Neural progenitor cell (in vitro differentiated cells): ENCODE results near the gene CYP2U1. TPM values are rescaled to one million over a fixed set of nuclear protein-coding genes. Genes with fewer than 3 reads are reported as not detected.
"Not testable (repeated sequence)": the region's sequence is repeated elsewhere in the genome, so short reads cannot be mapped to it uniquely, and the experiment has no call there.

Experiments used
- DNase-seq: peaks from one replicate; pipeline ENCODE4 v3.0.0-alpha.2; 2016; ENCODE audit warnings: low spot score
- H2AFZ ChIP-seq: fragments of 200-600 bp; sonication (generic); replicated peaks from 2 replicates; pipeline ENCODE4 v1.6.1; 2016; ENCODE audit warnings: antibody characterized with exemption
- H3F3A ChIP-seq: fragments of 200-600 bp; sonication (generic); 2 replicates; pipeline ENCODE4 v1.6.1; 2016; ENCODE audit warnings: antibody characterized with exemption, low read depth
- H3K27ac ChIP-seq: fragments of 200-600 bp; sonication (generic); 2 replicates; pipeline ENCODE4 v1.5.1; 2016; ENCODE audit warnings: mild to moderate bottlenecking
- H3K27me3 ChIP-seq: fragments of 200-600 bp; sonication (generic); 2 replicates; pipeline ENCODE4 v1.6.1; 2016; ENCODE audit warnings: mild to moderate bottlenecking, moderate library complexity
- H3K36me3 ChIP-seq: fragments of 200-600 bp; sonication (generic); 2 replicates; pipeline ENCODE4 v1.5.1; 2016
- H3K4me1 ChIP-seq: fragments of 200-600 bp; sonication (generic); 2 replicates; pipeline ENCODE4 v1.6.1; 2016; ENCODE audit warnings: mixed run types
- H3K4me2 ChIP-seq: fragments of 200-600 bp; sonication (generic); 2 replicates; pipeline ENCODE4 v1.6.1; 2016
- H3K4me3 ChIP-seq: fragments of 200-600 bp; sonication (generic); 2 replicates; pipeline ENCODE4 v1.5.1; 2016
- H3K79me2 ChIP-seq: fragments of 200-600 bp; sonication (generic); 2 replicates; pipeline ENCODE4 v1.6.1; 2016; ENCODE audit warnings: low read depth
- H3K9ac ChIP-seq: fragments of 200-600 bp; sonication (generic); 2 replicates; pipeline ENCODE4 v1.6.1; 2016
- H3K9me3 ChIP-seq: fragments of 200-600 bp; sonication (generic); 2 replicates; pipeline ENCODE4 v1.5.1; 2016; ENCODE audit warnings: low read depth
- H4K20me1 ChIP-seq: fragments of 200-600 bp; sonication (generic); 2 replicates; pipeline ENCODE4 v1.6.1; 2016; ENCODE audit warnings: low read depth
- H3K27ac Mint-ChIP-seq: 3 replicates; pipeline ENCODE4 v1.8.0; 2021; ENCODE audit warnings: mixed read lengths
- H3K27me3 Mint-ChIP-seq: 2 replicates; pipeline ENCODE4 v1.8.0; 2022; ENCODE audit warnings: low read depth, mild to moderate bottlenecking, inconsistent platforms, moderate library complexity, mixed read lengths; ENCODE audit not compliant: insufficient read depth
- H3K36me3 Mint-ChIP-seq: 3 replicates; pipeline ENCODE4 v1.8.0; 2021; ENCODE audit warnings: mixed read lengths
- H3K4me1 Mint-ChIP-seq: 3 replicates; pipeline ENCODE4 v1.8.0; 2021; ENCODE audit warnings: mixed read lengths
- H3K4me3 Mint-ChIP-seq: 3 replicates; pipeline ENCODE4 v1.8.0; 2021; ENCODE audit warnings: mild to moderate bottlenecking, moderate library complexity, mixed read lengths
- H3K9me3 Mint-ChIP-seq: 3 replicates; pipeline ENCODE4 v1.8.0; 2020; ENCODE audit warnings: mixed read lengths
- EZH2 ChIP-seq: fragments of 200-600 bp; sonication (generic); IDR thresholded peaks from 2 replicates; pipeline ENCODE4 v1.6.1; 2017; ENCODE audit warnings: antibody characterized with exemption, mild to moderate bottlenecking, moderate library complexity
- EZH2phosphoT487 ChIP-seq: fragments of 200-600 bp; sonication (generic); IDR thresholded peaks from 2 replicates; pipeline ENCODE4 v1.6.1; 2017; ENCODE audit warnings: antibody characterized with exemption
- total RNA-seq: library from RNA; depleted of rRNA; stranded (reverse); fragments of >200 nt; gene quantifications from 2 replicates; pipeline ENCODE4 v1.2.3, GENCODE V29; 2015; ENCODE audit warnings: low replicate concordance
- TF ChIP-seq, protein P1 (sequence below): fragments of 200-600 bp; sonication (generic); IDR thresholded peaks from 2 replicates; pipeline ENCODE4 v1.5.1; 2017; ENCODE audit warnings: antibody characterized with exemption, mild to moderate bottlenecking

The CYP2U1 gene
- total RNA-seq, 1 donor from 2014 or later = 8.4 TPM

DNA sequence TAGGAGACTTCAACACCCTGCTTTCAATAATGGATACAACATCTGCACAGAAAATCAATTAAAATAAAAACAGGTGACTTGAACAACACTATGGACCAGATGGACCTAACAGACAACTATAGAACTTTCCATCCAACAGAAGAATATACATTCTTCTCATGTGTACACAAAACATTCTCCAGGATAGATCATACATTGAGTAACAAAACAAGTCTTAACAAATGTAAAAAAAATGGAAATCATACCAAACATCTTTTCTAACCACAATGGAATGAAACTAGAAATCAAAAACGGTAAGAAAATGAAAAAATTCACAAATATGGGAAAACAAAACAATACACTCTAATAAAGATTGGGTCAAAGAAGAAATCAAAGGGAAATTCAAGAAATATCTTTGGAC, 24.7 kb downstream of the CYP2U1 start:
- H3K27ac Mint-ChIP-seq = no peak overlapping the region

DNA sequence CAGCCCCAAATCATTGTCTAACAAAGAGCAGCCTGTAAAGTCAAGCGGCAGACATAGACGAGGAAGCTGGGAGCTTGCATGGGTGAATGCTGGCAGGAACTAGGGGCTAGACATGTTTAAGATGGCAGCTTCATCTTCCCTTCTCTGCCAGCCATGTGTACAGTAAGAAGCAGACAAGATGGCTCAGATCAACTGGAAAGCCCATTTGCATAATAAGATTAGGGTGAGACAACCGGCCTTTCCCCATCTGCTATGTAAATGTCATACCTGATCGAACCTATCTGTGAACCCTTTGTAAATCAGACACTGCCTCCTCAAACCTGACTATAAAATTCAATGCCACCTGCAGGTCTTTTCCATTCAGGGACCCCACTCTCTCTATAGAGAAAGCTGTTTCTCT, 35.6 kb downstream of the CYP2U1 start:
- Mint-ChIP-seq H3K9me3 (no peaks in the 10 kb centered on the region), H3K36me3 (no peaks in the 10 kb centered on the region), H3K4me1 (peaks cover 6% of the 10 kb centered on the region), H3K27me3 (peaks cover 2% of the 10 kb centered on the region), H3K4me3 (no peak overlapping the region), H3K27ac (no peak overlapping the region)
- H3K4me2 ChIP-seq = no peak overlapping the region
- TF ChIP-seq, protein P1, sequence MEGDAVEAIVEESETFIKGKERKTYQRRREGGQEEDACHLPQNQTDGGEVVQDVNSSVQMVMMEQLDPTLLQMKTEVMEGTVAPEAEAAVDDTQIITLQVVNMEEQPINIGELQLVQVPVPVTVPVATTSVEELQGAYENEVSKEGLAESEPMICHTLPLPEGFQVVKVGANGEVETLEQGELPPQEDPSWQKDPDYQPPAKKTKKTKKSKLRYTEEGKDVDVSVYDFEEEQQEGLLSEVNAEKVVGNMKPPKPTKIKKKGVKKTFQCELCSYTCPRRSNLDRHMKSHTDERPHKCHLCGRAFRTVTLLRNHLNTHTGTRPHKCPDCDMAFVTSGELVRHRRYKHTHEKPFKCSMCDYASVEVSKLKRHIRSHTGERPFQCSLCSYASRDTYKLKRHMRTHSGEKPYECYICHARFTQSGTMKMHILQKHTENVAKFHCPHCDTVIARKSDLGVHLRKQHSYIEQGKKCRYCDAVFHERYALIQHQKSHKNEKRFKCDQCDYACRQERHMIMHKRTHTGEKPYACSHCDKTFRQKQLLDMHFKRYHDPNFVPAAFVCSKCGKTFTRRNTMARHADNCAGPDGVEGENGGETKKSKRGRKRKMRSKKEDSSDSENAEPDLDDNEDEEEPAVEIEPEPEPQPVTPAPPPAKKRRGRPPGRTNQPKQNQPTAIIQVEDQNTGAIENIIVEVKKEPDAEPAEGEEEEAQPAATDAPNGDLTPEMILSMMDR = no peak
- TF ChIP-seq EZH2phosphoT487 = no peak
- TF ChIP-seq EZH2 = no peak
- no peak overlapping the region for H3K27ac ChIP-seq
- H3K9me3 ChIP-seq = no peaks in the 10 kb centered on the region
- no peak overlapping the region for H3K4me3 ChIP-seq
- H4K20me1 ChIP-seq = no peaks in the 10 kb centered on the region
- H3K79me2 ChIP-seq = no peaks in the 10 kb centered on the region
- H3K9ac ChIP-seq = no peak overlapping the region
- H2AFZ ChIP-seq = peak overlapping the region; percentile 57
- peaks cover 4% of the 10 kb centered on the region for H3K4me1 ChIP-seq
- H3F3A ChIP-seq = no peaks in the 10 kb centered on the region
- no peaks in the 10 kb centered on the region for H3K27me3 ChIP-seq
- H3K36me3 ChIP-seq = no peaks in the 10 kb centered on the region
- peak; percentile 12 for DNase-seq

More for the DNA sequence above, 24.7 kb downstream of the CYP2U1 start:
- no peak for DNase-seq
- peaks cover 16% of the 10 kb centered on the region for H3K9me3 Mint-ChIP-seq
- Histone ChIP-seq H3K4me2 (no peak overlapping the region), H3K4me1 (no peaks in the 10 kb centered on the region), H3K9ac (no peak overlapping the region), H2AFZ (no peak overlapping the region), H3K27me3 (no peaks in the 10 kb centered on the region), H3K27ac (no peak overlapping the region), H3F3A (no peaks in the 10 kb centered on the region), H3K36me3 (peaks cover 5% of the 10 kb centered on the region), H3K9me3 (no peaks in the 10 kb centered on the region), H4K20me1 (no peaks in the 10 kb centered on the region), H3K4me3 (no peak overlapping the region), H3K79me2 (no peaks in the 10 kb centered on the region)
- H3K36me3 Mint-ChIP-seq = peaks cover 3% of the 10 kb centered on the region
- H3K27me3 Mint-ChIP-seq = no peaks in the 10 kb centered on the region
- TF ChIP-seq EZH2 = no peak
- TF ChIP-seq, protein P1 = no peak
- no peak for TF ChIP-seq EZH2phosphoT487
- no peaks in the 10 kb centered on the region for H3K4me1 Mint-ChIP-seq
- H3K4me3 Mint-ChIP-seq = no peak overlapping the region

DNA sequence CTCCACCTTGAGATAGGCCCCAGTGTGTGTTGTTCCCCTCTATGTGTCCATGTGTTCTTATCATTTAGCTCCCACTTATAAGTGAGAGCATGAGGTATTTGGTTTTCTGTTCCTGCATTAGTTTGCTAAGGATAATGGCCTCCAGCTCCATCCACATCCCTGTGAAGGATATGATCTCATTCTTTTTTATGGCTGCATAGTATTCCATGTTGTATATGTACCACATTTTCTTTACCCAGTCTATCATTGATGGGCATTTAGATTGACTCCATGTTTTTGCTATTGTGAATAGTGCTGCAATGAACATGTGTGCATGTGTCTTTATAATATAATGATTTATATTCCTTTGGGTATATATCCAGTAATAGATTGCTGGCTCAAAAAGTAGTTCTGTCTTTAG, 36.2 kb downstream of the CYP2U1 start:
- H3K4me2 ChIP-seq, H3K36me3 Mint-ChIP-seq, H2AFZ ChIP-seq, H3K9me3 Mint-ChIP-seq, DNase-seq, H3K4me1 Mint-ChIP-seq, H3F3A ChIP-seq, H3K79me2 ChIP-seq, H3K4me3 ChIP-seq, H3K9me3 ChIP-seq, H3K27ac ChIP-seq, H3K4me3 Mint-ChIP-seq, H3K4me1 ChIP-seq, H3K27ac Mint-ChIP-seq, H3K36me3 ChIP-seq, H3K27me3 ChIP-seq, H3K27me3 Mint-ChIP-seq, H3K9ac ChIP-seq, H4K20me1 ChIP-seq: not testable (repeated sequence)

DNA sequence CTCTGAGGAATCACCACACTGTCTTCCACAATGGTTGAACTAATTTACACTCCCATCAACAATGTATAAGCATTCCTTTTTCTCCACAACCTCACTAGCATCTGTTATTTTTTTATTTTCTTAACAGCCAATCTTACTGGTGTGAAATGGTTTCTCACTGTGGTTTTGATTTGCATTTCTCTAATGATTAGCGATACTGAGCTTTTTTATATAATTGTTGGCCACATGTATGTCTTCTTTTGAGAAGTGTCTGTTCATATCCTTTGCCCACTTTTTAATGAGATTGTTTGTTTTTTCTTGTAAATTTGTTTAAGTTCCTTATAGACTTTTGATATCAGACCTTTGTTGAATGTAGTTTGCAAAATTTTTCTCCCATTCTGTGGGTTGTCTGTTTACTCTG, 36.6 kb downstream of the CYP2U1 start:
- not testable (repeated sequence) for H3K79me2 ChIP-seq, H3K4me1 ChIP-seq, H2AFZ ChIP-seq, H3K27me3 ChIP-seq, H3F3A ChIP-seq, DNase-seq, H3K27me3 Mint-ChIP-seq, H4K20me1 ChIP-seq, H3K4me3 Mint-ChIP-seq, H3K36me3 ChIP-seq, H3K4me2 ChIP-seq, H3K9me3 Mint-ChIP-seq, H3K27ac ChIP-seq, H3K9me3 ChIP-seq, H3K4me3 ChIP-seq, H3K9ac ChIP-seq, H3K27ac Mint-ChIP-seq, H3K36me3 Mint-ChIP-seq, H3K4me1 Mint-ChIP-seq
